ENCODE results near the gene HOXB9.

Gene HOXB9

DNA sequence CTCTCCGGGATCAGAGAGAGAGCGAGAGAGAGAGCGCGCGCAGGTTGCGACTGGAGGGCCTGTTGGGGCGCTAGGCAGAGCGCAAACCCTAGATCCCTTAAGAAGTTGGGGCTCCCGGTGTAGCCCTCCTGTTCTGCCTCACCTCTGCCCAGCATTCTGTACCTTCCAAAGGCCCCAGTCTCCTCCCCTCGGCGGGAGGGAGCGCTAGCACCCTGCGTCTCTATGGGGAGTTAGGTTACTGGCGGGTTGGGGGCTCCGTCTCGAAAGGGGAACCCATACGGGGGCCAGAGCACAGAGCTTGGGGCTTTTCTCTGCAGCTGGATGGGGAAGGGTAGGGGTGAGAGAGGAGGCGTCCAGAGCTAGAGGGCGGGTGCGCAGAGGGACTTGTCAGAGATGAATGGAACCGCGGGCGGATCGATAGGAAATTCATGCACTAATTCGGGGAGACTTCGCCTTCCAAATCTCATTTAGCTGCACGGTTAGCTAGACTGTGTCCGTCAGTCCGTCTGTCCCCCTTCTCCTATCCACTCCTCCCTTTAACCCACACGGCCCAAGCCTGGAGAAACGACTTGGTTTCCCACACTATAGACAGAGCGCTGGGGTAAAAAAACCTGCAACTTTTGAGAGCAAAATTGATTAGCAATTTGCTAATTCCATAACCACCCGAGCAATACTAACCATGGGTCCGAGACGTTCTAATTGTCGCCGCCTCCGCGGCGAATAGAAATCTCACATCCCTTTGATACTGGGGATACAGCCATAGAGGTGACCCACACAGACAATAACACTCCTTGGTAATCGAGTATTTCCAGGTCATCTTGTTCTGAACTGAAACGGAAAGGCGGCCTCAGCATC is 47.3 kb downstream of the HOXB9 start:
- no peak for DNase-seq

DNA sequence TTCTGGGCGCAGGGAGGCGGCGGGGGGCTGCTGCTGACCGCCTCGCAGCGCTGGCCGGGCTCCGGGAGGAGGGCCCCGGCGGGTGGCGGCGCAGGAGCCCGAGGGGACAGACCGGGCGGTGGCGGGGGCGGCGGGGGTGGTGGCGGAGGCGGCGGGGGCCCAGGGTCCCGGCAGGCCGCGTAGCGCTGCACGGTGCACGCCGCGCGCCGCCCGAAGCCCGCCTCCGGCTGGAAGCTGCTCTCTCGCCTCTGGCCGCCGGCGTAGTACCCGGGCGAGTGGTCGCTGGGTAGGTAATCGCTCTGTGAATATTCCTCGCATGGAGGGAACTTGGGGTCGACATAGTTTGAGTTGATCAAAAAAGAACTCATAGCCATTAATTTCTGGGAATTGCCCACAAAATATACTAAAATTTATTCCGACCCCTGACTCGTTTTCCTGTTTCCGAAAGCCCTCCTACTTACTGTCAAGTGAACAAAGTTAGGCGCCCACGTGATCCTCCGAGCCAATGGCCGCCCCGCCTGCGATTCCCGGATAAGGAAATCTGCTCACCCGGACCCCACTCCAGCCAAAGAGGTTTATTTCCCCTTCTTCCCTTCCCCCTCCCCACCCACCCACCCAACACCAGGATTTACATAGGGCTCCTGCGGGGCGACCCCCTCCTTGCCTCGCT is 48.1 kb downstream of the HOXB9 start, which contains the start of gene HOXB4:
Gene HOXB4, minus strand, starts transcription at position 405 of the 670 bp plus-strand sequence. Its CDS starts 31 bp downstream, at position 374.
- DNase-seq, result peak; percentile 80

DNA sequence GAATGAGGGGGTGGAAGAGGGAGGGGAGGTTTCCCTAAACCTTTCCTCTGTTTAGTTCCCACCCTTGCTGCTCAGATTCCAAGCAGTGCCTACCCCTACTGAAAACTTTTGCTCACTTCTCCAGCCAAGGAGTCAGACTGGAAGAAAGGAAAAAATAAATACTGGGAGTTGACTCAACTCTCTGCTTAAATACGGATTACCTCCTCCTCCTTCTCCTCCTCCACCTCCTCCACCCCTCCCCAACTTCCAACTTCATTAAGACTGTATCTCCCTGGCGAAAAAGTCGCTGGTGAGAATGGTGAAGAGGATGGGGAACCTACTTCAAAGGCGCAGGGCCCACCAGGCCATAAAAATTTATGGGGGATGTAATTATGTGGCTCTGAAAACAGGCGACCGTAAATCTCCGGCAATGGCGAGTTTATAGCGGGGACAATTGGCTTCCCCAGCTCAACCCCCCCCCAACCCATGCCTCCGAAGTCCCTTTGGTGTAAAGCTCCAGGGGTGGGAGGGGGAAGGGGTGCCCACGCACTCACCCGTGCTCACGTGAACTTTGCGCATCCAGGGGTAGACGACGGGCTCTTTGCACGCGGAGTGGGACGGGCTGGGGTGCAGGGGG is 48.7 kb downstream of the HOXB9 start:
- DNase-seq, result no peak

DNA sequence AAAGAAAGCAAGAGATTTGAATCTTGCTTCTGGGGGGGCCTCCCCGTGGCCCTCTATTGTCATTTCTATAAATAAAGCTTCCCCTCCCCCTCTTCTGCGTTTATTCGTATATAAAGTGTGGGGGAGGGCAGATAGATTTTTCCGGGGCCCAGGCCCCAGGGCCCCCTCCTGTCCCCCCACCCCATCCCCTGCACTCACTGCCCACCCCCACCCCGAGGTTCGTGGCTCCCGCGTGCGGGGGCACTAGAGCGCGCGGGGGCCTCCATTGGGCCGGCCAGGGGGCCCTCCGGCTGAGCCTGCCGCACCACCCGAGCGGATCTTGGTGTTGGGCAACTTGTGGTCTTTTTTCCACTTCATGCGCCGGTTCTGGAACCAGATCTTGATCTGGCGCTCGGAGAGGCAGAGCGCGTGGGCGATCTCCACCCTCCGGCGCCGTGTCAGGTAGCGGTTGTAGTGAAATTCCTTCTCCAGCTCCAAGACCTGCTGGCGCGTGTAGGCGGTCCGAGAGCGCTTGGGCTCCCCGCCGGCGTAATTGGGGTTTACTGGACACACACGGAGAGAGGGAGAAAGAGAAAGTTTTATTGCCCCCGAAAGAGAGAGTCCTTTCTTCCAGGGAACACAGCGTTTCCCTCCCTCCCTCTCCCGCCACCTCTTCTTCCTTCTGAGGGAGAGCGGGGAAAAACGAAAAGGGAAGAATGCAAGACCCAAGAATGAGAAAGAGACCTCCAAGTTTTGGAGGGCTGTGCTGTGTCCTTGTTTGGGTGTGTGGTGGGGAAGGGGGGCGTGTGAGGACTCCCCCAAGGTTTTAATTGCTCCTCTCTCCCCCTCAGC is 49.5 kb downstream of the HOXB9 start:
- DNase-seq, result no peak

DNA sequence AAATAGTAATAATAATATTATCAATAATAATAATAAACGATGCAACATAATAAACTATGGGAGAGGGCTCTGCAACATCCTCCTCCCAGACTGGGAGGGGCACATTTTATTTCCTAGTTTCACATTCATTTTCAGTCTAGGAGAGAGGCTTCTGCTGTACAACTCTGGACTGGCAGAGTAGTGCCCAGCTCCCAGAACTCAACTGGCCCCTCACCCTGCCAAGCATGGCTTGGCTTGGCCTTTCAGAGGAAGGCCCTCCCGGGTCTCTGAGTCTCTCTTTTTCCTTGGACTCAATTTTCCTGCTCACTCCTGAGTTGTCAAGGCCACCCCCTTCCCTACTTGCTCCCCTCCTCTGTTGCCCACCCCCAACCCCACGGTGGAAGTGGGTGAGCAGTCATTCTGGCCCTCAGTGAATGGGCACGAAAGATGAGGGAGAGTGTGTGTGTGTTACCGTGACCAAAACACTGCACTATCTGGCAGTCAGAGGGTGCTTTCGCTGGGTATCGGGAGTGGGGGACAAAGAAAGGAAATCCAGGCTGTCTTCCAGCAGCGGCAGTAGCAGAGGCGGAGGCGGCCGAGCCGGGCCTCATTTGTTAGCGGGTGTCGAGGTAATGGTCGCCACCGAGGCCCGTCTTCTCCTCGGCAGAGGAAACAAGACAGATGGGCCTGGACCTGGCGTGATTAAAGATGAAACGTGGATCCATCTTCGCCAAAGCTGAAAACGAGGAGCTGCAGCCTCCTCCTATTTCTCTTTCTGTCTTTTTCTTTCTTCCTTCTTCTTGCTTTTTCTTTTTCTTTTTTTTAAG is 50.3 kb downstream of the HOXB9 start:
- no peak for DNase-seq

DNA sequence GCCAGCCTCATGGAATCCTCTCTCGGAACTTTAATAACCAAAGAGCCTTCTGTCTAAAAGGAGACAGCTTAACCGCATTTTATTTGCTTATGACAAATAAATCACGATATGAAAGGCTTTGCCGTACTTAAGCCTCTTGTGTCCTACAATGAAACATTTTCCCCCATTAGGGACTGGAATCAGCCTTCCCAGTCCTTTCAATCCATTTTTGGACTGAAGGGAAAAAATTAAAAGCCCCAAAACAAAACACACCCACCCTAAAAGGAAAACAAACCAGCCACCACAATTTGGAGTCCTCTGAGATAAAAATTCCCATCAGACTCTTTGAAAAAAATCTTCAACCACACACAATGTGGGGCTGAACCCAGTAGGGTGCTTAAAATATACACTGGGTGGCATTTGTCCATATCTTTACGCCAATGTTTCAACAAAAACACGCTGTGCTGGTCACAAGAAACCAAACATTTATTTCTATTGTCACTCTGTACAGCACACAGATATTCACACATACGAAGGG is 51.0 kb downstream of the HOXB9 start:
- DNase-seq, result no peak

DNA sequence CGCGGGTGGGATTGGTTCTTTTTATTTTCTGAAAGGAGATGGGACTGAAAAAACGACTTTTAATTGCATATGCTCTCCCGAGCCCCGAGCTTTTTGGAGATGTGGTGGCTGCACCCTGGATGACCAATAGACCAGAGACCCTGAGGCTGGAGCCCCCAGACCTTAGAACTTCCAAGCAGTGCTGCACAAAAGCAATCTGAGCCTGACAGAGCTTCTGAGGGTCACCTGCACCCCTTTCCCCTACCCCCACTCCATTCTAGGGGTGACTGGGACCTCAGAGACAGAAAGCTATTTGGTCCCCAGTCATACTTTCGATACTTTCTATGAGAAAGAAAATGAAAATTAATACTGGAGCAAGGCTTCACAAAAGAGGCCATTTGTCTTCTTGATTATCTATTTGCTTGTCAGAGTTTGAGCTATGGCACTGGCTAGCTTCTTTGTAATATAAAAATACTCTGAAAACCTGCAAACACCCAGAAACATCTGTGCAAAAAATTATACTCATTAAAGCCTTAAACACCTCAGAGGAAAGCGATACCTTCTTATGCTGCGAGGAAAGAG is 51.6 kb downstream of the HOXB9 start:
- no peak for DNase-seq

DNA sequence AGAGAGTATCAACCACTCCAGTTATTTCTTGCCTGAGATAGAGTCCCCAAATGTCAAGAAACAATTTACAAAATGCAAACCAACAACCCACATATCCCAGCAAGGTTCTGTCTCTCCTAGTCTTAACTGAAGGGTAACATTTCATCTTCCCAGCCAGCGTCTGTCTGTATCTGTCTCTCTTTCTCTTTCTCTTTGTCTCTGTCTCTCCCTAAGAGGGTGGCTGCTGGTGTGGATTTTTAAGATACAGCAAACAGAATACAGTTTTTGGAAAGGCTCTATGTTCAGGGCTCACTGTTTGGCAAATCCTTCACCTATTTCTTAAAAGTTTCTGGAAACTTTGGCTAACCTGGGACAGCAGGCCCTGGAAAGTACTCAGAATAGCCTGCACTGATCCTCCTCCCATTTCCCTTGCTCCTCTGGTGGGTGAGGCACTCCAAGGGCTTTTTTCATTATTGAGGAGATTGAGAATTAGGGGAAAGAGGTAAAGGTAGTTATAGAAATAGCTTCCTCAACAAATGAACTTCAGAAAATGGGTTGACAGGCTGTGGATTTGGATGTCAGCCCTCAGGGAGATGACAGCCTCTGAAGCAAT is 54.2 kb downstream of the HOXB9 start:
- DNase-seq, result no peak
